SK-N-SH (cell line): ENCODE measurements around the gene NCBP3. TPM values are rescaled to one million over a fixed set of nuclear protein-coding genes. Genes with fewer than 3 reads are reported as not detected.

Experiments
- CTCF ChIA-PET: fragments of 300-600, 350-600 bp; formaldehyde crosslinking; extraction: SDS; loops from one replicate; lab custom pipeline; 2021; lab: Yijun Ruan, JAX
- POLR2A ChIA-PET: fragments of 350-600 bp; sonication (Branson Sonifier 250); formaldehyde crosslinking; extraction: SDS; loops from one replicate; lab custom pipeline; 2020; ENCODE audit warnings: antibody characterized with exemption, inconsistent platforms; lab: Yijun Ruan, JAX
- DNase-seq: peaks from one replicate; pipeline ENCODE4 v3.0.0; 2012
- H2AFZ ChIP-seq: fragments of 200-600 bp; sonication (generic); 2 replicates; pipeline ENCODE4 v1.8.1; 2016; ENCODE audit warnings: antibody characterized with exemption, mild to moderate bottlenecking, low read depth
- H3F3A ChIP-seq: fragments of 200-600 bp; sonication (generic); replicated peaks from 2 replicates; pipeline ENCODE3; 2016; ENCODE audit warnings: antibody characterized with exemption, mild to moderate bottlenecking; ENCODE audit not compliant: insufficient read depth
- H3K27ac ChIP-seq, 2 experiments: fragments of 200-500 bp in 1 of 2; fragments of 200-600 bp in 1 of 2; sonication (Bioruptor generic) in 1 of 2; sonication (generic), shearing (Covaris generic) in 1 of 2; 2 replicates each; pipeline versions ENCODE4 v1.5.1 to v1.6.1; 2014 to 2016; ENCODE audit warnings: low read depth in 2 of 2, inconsistent platforms in 1 of 2, low read length in 1 of 2, mild to moderate bottlenecking in 1 of 2, mixed read lengths in 1 of 2
- H3K27me3 ChIP-seq: fragments of 200-600 bp; sonication (generic), shearing (Covaris generic); 2 replicates; pipeline ENCODE4 v1.6.1; 2016; ENCODE audit warnings: mixed run types; ENCODE audit not compliant: insufficient read depth
- H3K36me3 ChIP-seq, 2 experiments: fragments of 200-500 bp in 1 of 2; fragments of 200-600 bp in 1 of 2; sonication (Bioruptor generic) in 1 of 2; sonication (generic) in 1 of 2; replicated peaks in 1 of 2; 2 replicates each; pipeline versions ENCODE3 to v1.5.1; 2014 to 2016; ENCODE audit warnings: low read length in 1 of 2, mild to moderate bottlenecking in 1 of 2; ENCODE audit not compliant: insufficient read depth in 2 of 2, control insufficient read depth in 1 of 2
- H3K4me1 ChIP-seq, 2 experiments: fragments of 200-500 bp in 1 of 2; fragments of 200-600 bp in 1 of 2; sonication (Bioruptor generic) in 1 of 2; sonication (generic), shearing (Covaris generic) in 1 of 2; 2 replicates each; pipeline versions ENCODE4 v1.5.1 to v1.6.1; 2014 to 2016; ENCODE audit warnings: low read depth in 1 of 2, low read length in 1 of 2, mixed run types in 1 of 2; ENCODE audit not compliant: insufficient read depth in 2 of 2, control insufficient read depth in 1 of 2
- H3K4me2 ChIP-seq: fragments of 200-600 bp; sonication (generic), shearing (Covaris generic); 2 replicates; pipeline ENCODE4 v1.6.1; 2017; ENCODE audit warnings: mixed run types
- H3K4me3 ChIP-seq, 2 experiments: fragments of 200-500 bp in 1 of 2; fragments of 200-600 bp in 1 of 2; sonication (Bioruptor generic) in 1 of 2; sonication (generic), shearing (Covaris generic) in 1 of 2; 2 replicates each; pipeline versions ENCODE4 v1.5.1 to v1.8.1; 2014 to 2016; ENCODE audit warnings: low read depth in 2 of 2, inconsistent platforms in 1 of 2, low read length in 1 of 2, mild to moderate bottlenecking in 1 of 2, mixed read lengths in 1 of 2, moderate library complexity in 1 of 2
- H3K79me2 ChIP-seq: fragments of 200-600 bp; sonication (generic); 2 replicates; pipeline ENCODE4 v1.8.1; 2017; ENCODE audit warnings: mild to moderate bottlenecking; ENCODE audit not compliant: insufficient read depth
- H3K9ac ChIP-seq: fragments of 200-600 bp; sonication (generic); 2 replicates; pipeline ENCODE4 v1.6.1; 2017; ENCODE audit warnings: mixed run types
- H3K9me2 ChIP-seq: fragments of 200-600 bp; sonication (generic); 2 replicates; pipeline ENCODE4 v1.6.1; 2017; ENCODE audit warnings: mixed run types
- H3K9me3 ChIP-seq: fragments of 200-600 bp; sonication (generic); 2 replicates; pipeline ENCODE4 v1.6.1; 2017; ENCODE audit warnings: mixed run types, mild to moderate bottlenecking, moderate library complexity
- H4K20me1 ChIP-seq: fragments of 200-600 bp; sonication (generic); 2 replicates; pipeline ENCODE4 v1.6.1; 2017; ENCODE audit warnings: mild to moderate bottlenecking, mixed run types; ENCODE audit not compliant: insufficient read depth
- CTCF ChIP-seq: fragments of 200-600 bp; sonication (generic); IDR thresholded peaks from 2 replicates; pipeline ENCODE4 v1.6.1; 2017; ENCODE audit warnings: antibody characterized with exemption, mild to moderate bottlenecking, moderate library complexity
- ELF1 ChIP-seq: IDR thresholded peaks from 2 replicates; pipeline ENCODE4 v1.4.0; 2012
- EZH2phosphoT487 ChIP-seq: fragments of 200-600 bp; sonication (generic); IDR thresholded peaks from 2 replicates; pipeline ENCODE4 v1.6.1; 2017; ENCODE audit warnings: low read depth, mixed run types, mild to moderate bottlenecking, antibody characterized with exemption, moderate library complexity, borderline replicate concordance
- NFIC ChIP-seq: IDR thresholded peaks from 2 replicates; pipeline ENCODE4 v1.4.0; 2012; ENCODE audit warnings: borderline replicate concordance
- NRF1 ChIP-seq: IDR thresholded peaks from 2 replicates; pipeline ENCODE4 v1.6.1; 2012; ENCODE audit warnings: low read depth, mild to moderate bottlenecking, low read length
- POLR2AphosphoS5 ChIP-seq: IDR thresholded peaks from 2 replicates; pipeline ENCODE4 v1.6.1; 2012; ENCODE audit warnings: low read depth, low read length
- RFX5 ChIP-seq: IDR thresholded peaks from 2 replicates; pipeline ENCODE4 v1.6.1; 2012; ENCODE audit warnings: mild to moderate bottlenecking, improper control_type of control experiment, low read length
- SIN3A ChIP-seq: IDR thresholded peaks from 2 replicates; pipeline ENCODE4 v1.6.1; 2012; ENCODE audit warnings: low read depth, mild to moderate bottlenecking, low read length, moderate library complexity, borderline replicate concordance
- TAF1 ChIP-seq: IDR thresholded peaks from 2 replicates; pipeline ENCODE4 v1.6.1; 2012; ENCODE audit warnings: low read depth, mild to moderate bottlenecking, low read length, moderate library complexity, borderline replicate concordance
- TEAD4 ChIP-seq: IDR thresholded peaks from 2 replicates; pipeline ENCODE4 v1.4.0; 2012; ENCODE audit warnings: mild to moderate bottlenecking, borderline replicate concordance; ENCODE audit not compliant: insufficient read depth
- ZBTB33 ChIP-seq: IDR thresholded peaks from 2 replicates; pipeline ENCODE4 v1.4.0; 2012; ENCODE audit warnings: low read depth, borderline replicate concordance
- WGBS: methylation state at CpG from one replicate; pipeline ENCODE4 v1.1.6; 2017; ENCODE audit warnings: low lambda C conversion rate; 5-methylcytosine and 5-hydroxymethylcytosine counted together
- polyA plus RNA-seq, 3 experiments: library from polyadenylated mRNA; depleted of rRNA; stranded (reverse); fragments of >200 nt; gene quantifications; 2 replicates each; pipeline ENCODE4 v1.2.3, GENCODE V29; 2012

The NCBP3 gene
- polyA plus RNA-seq, 1 of the 3 experiments (the other 2 are of a cell fraction) = 6.5 TPM

- ChIA-PET CTCF (interaction anchor here (1.4 to 1.7 kb wide), 2 partner anchors 12 to 19 kb away, joined by 3 to 10 read pairs; no protein-coding TSS in a partner anchor), POLR2A (no interaction called here)
- no peak overlapping the region for H2AFZ ChIP-seq
- WGBS = 100% methylated on average over 3 of the region's 3 CpGs
- no peaks in the 10 kb centered on the region for H4K20me1 ChIP-seq
- peaks cover 0 to 27% of the 10 kb centered on the region in 2 experiments; a peak in 2 of 4 replicates for H3K4me1 ChIP-seq
- no peak overlapping the region for H3K4me2 ChIP-seq
- no peak overlapping the region for H3K27ac ChIP-seq
- H3K4me3 ChIP-seq = no peak overlapping the region
- no peak for DNase-seq
- no peak overlapping the region for H3K9ac ChIP-seq
- H3F3A ChIP-seq = peaks cover 18% of the 10 kb centered on the region
- no peaks in the 10 kb centered on the region for H3K79me2 ChIP-seq
- no peaks in the 10 kb centered on the region for H3K27me3 ChIP-seq
- TF ChIP-seq POLR2AphosphoS5 (no peak), NRF1 (no peak), RFX5 (no peak), TEAD4 (no peak), NFIC (no peak), ELF1 (no peak), TAF1 (no peak), EZH2phosphoT487 (no peak), SIN3A (no peak), CTCF (no peak)
- TF ChIP-seq, all 33 proteins: peak for 0
- no peaks in the 10 kb centered on the region for H3K36me3 ChIP-seq
- no peaks in the 10 kb centered on the region for H3K9me3 ChIP-seq
- H3K9me2 ChIP-seq = no peaks in the 10 kb centered on the region
These were observed 49.3 kb upstream of the NCBP3 start for GRCh38 chr17:3895354-3895753.

GRCh38 chr17:3894911-3895343 lies 48.9 kb upstream of the NCBP3 start:
- no peak for DNase-seq
- no peak overlapping the region for H2AFZ ChIP-seq

More at GRCh38 chr17:3894911-3895343, 48.9 kb upstream of the NCBP3 start:
- H4K20me1 ChIP-seq = no peaks in the 10 kb centered on the region
- H3K4me2 ChIP-seq = no peak overlapping the region
- H3K36me3 ChIP-seq = no peaks in the 10 kb centered on the region
- H3K9ac ChIP-seq = no peak overlapping the region
- TF ChIP-seq ELF1 (no peak), TEAD4 (no peak), ZBTB33 (no peak)
- H3K9me3 ChIP-seq = no peaks in the 10 kb centered on the region
- no peaks in the 10 kb centered on the region for H3K79me2 ChIP-seq
- ChIA-PET CTCF (interaction anchor here (0.7 to 1.7 kb wide), 2 partner anchors 19 to 22 kb away, joined by 3 to 10 read pairs; no protein-coding TSS in a partner anchor), POLR2A (no interaction called here)
- peaks cover 0 to 31% of the 10 kb centered on the region in 2 experiments; a peak in 3 of 4 replicates for H3K4me1 ChIP-seq
- WGBS = 64% methylated on average over 2 of the region's 2 CpGs
- no peak overlapping the region for H3K4me3 ChIP-seq
- H3K9me2 ChIP-seq = no peaks in the 10 kb centered on the region
- no peaks in the 10 kb centered on the region for H3K27me3 ChIP-seq
- no peak overlapping the region for H3K27ac ChIP-seq
- peaks cover 19% of the 10 kb centered on the region for H3F3A ChIP-seq
